ENCODE measurements around the gene SUPT20H. TPM values are rescaled to one million over a fixed set of nuclear protein-coding genes. Genes with fewer than 3 reads are reported as not detected.

SUPT20H gene
- polyA plus RNA-seq, 1 donor (not counting 4 experiments of a cell fraction or from before 2014, with no cell fraction given), result 65.4 TPM

- H3K27me3 ChIP-seq (ENCODE audit: control insufficient read depth, extremely low read depth, insufficient read depth, low read length), result no peaks in the 10 kb centered on the region
- no peaks in the 10 kb centered on the region for H3K9me1 ChIP-seq (ENCODE audit: control insufficient read depth, extremely low read depth, insufficient read depth, low read length)
- no peaks in the 10 kb centered on the region for H3K9me3 ChIP-seq (ENCODE audit: control insufficient read depth, low read depth, low read length)
- no peaks in the 10 kb centered on the region for H3K4me1 ChIP-seq (ENCODE audit: control insufficient read depth, extremely low read depth, insufficient read depth, low read length)
- H3K9ac ChIP-seq (ENCODE audit: control insufficient read depth, extremely low read depth, insufficient read depth, low read length), result no peak overlapping the region
- H3K4me3 ChIP-seq (ENCODE audit: control insufficient read depth in 2 of 3, extremely low read depth in 1 of 3, insufficient read depth in 2 of 3, low read depth in 1 of 3, low read length in 3 of 3), result no peak overlapping the region
- no peak for TF ChIP-seq CTCF (optimal IDR thresholded peaks at IDR 0.05 in 1 of 3, IDR thresholded peaks at IDR 0.05 in 1 of 3, conservative IDR thresholded peaks at IDR 0.05 in 1 of 3; ENCODE audit: extremely low read depth in 1 of 3, insufficient read depth in 2 of 3, low read length in 3 of 3)
- no peak for TF ChIP-seq EZH2 (IDR thresholded peaks at IDR 0.05; ENCODE audit: low read length)
- no peak overlapping the region for H2AFZ ChIP-seq (ENCODE audit: control insufficient read depth, low read length)
- H3K79me2 ChIP-seq (ENCODE audit: control insufficient read depth, insufficient read depth, low read length), result no peaks in the 10 kb centered on the region
- FAIRE-seq (no peak), DNase-seq (ENCODE audit: low read depth, low spot score) (no peak)
- H3K4me2 ChIP-seq (ENCODE audit: control insufficient read depth, extremely low read depth, insufficient read depth, low read depth, low read length), result no peak overlapping the region
- dilution Hi-C loops (cut with MboI; ENCODE audit: extremely low pct_ligation_motif_present, low sequenced_read_pairs), result no loop called here
- no peak overlapping the region for H3K27ac ChIP-seq (ENCODE audit: control insufficient read depth, insufficient read depth, low read length)
- no peaks in the 10 kb centered on the region for H3K36me3 ChIP-seq (ENCODE audit: control insufficient read depth in 2 of 2, extremely low read depth in 1 of 2, insufficient read depth in 2 of 2, low read length in 2 of 2)
- H4K20me1 ChIP-seq (ENCODE audit: control insufficient read depth, extremely low read depth, insufficient read depth, low read length), result no peaks in the 10 kb centered on the region
Measured at GRCh38 chr13:37069597-37070103, 10.2 kb upstream of the SUPT20H start.

- no peak overlapping the region for H3K4me2 ChIP-seq (ENCODE audit: control insufficient read depth, extremely low read depth, insufficient read depth, low read depth, low read length)
- dilution Hi-C loops (cut with MboI; ENCODE audit: extremely low pct_ligation_motif_present, low sequenced_read_pairs), result no loop called here
- no peaks in the 10 kb centered on the region for H4K20me1 ChIP-seq (ENCODE audit: control insufficient read depth, extremely low read depth, insufficient read depth, low read length)
- H3K9me3 ChIP-seq (ENCODE audit: control insufficient read depth, low read depth, low read length), result no peaks in the 10 kb centered on the region
- FAIRE-seq, result no peak
- no peak for DNase-seq (ENCODE audit: low read depth, low spot score)
- no peak overlapping the region for H3K9ac ChIP-seq (ENCODE audit: control insufficient read depth, extremely low read depth, insufficient read depth, low read length)
- no peak overlapping the region for H2AFZ ChIP-seq (ENCODE audit: control insufficient read depth, low read length)
- no peaks in the 10 kb centered on the region for H3K27me3 ChIP-seq (ENCODE audit: control insufficient read depth, extremely low read depth, insufficient read depth, low read length)
- no peak overlapping the region for H3K4me3 ChIP-seq (ENCODE audit: control insufficient read depth in 2 of 3, extremely low read depth in 1 of 3, insufficient read depth in 2 of 3, low read depth in 1 of 3, low read length in 3 of 3)
- no peaks in the 10 kb centered on the region for H3K79me2 ChIP-seq (ENCODE audit: control insufficient read depth, insufficient read depth, low read length)
- TF ChIP-seq EZH2 (IDR thresholded peaks at IDR 0.05; ENCODE audit: low read length) (no peak), CTCF (optimal IDR thresholded peaks at IDR 0.05 in 1 of 3, IDR thresholded peaks at IDR 0.05 in 1 of 3, conservative IDR thresholded peaks at IDR 0.05 in 1 of 3; ENCODE audit: extremely low read depth in 1 of 3, insufficient read depth in 2 of 3, low read length in 3 of 3) (no peak)
- H3K27ac ChIP-seq (ENCODE audit: control insufficient read depth, insufficient read depth, low read length), result no peak overlapping the region
- H3K36me3 ChIP-seq (ENCODE audit: control insufficient read depth in 2 of 2, extremely low read depth in 1 of 2, insufficient read depth in 2 of 2, low read length in 2 of 2), result no peaks in the 10 kb centered on the region
- H3K9me1 ChIP-seq (ENCODE audit: control insufficient read depth, extremely low read depth, insufficient read depth, low read length), result no peaks in the 10 kb centered on the region
- H3K4me1 ChIP-seq (ENCODE audit: control insufficient read depth, extremely low read depth, insufficient read depth, low read length), result no peaks in the 10 kb centered on the region
Measured at GRCh38 chr13:37068962-37069361, 9.5 kb upstream of the SUPT20H start.

Measured in keratinocyte (primary cell).